GM21825 (cell line): Measurements from ENCODE around the gene STPG4.
"Not testable (repeated sequence)": the region's sequence is repeated elsewhere in the genome, so short reads cannot be mapped to it uniquely, and the experiment has no call there.

Experiments used
- ATAC-seq: cut with Tn5 transposase; IDR thresholded peaks from one replicate; pipeline ENCODE4 v1.9.1; 2021; ENCODE audit warnings: mild to moderate bottlenecking, moderate library complexity; ENCODE audit not compliant: unreplicated experiment

The STPG4 gene

DNA sequence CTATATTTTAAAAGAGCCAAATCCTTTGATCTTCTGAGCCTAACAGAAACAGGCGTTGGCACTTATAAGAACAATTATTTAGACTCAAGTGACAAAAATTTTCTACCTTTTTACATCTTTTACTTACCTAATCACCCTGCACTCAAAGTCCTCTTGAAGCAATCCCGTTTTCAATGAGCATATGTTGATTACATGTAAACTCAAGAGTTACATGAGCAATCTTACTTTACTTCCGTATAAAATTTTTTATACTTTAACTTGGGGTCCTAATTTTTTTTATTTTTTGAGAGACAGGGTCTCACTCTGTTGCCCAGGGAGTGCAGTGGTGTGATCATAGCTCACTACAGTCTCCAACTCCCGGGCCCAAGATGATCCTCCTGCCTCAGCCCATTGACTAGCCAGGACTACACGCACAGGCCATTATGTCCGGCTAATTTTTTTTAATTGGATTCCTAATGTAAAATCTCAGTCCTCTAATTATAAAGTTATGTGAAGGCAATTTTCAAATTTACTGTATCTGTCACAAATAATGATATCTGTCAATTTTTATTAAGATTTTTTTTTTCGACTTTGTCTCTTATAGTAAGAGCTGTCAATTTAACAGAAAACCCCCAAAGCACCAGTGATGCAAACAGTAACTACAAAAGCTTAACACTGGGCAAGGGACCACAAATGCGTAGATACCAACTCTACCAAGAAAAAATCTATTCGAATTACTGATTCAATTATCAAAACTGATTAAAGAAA lies 19.1 kb upstream of the STPG4 start:
- no peak for ATAC-seq

DNA sequence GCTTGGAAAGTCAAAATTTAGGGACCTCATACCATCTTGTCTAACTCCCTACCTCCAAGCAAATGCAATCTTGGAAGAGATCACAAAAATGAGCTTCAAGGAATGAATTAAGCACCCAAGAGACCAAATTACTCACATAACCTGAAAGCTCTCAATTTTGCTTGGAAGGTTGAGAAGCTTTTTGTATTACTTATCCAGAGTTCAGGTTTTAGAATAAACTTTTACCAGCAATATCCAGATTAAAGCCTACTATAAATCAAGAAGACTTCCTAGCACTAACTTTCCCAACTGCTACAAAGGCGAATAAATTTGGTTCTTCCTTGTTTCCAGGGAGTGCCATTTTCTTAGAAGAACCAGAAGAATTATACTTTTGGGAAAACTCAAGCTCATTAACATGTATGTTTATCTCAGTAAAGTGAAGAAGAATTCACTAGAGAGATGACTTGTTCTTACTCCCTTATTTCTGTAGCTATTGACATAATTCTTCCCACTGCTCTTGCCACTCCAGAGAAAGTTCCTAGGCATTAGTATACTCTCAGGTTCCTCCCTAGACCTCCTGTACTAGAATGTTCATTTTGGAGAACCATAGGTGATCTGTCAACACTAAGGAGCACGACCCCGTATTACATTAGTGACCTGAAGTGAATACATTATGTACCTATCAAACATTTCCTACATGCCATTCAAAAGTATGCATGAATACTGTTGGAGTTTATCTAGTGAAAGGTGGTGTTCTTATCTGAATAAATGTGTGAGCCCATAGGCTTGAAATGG lies 18.0 kb upstream of the STPG4 start:
- ATAC-seq: no peak

DNA sequence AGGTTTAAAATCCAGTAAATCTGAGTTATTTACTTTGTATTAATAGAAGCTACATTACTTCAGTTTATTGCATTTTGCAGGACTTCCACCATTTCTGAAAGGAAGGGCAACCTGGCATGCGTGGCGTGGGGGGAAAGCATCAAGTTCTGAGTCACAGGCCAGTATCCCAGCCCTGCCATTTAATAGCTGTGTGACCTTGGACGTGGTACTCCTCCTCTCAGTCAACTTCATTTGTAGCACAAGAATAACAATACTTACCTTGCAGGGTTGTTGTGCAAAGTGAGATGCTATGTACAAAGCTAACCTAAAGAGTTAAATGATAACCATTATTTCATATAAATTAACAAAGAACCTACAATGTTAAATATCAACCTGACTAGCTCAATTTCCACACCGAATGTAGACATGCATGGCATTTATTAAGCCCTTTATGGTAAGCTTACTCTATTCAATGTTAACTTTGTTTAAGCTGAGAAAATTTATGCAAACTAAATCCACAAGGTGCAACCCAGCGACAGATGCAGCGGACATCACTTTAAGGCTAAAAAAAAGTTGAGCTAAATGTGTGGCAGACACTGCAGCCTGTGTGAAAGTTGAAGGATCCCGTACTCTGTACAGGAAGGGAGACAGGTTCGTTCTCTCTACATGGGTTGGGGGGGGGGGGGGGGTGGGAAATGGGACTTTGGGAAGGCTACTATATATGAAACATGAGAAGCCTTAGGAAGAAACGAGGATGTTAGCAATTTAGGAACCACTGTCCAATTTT lies 17.2 kb upstream of the STPG4 start:
- ATAC-seq: no peak

DNA sequence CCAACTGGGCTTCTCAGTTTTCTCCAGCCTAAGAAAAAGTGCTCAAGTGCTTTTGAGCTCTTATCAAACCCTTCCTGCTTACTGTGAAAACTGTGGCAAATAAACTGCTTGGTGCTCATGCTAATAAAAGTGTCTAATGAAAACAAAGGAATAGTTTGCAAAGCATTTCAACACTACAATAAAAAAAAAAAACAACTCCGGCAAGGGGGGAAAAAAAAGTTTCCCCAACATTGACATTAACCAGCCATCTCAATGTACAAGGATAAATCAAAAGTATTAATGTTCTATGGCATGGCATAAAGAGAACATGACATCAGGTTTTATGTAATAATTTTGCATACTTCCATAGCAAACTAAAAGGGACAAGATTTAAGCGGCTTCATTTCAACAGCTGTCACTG lies 14.7 kb upstream of the STPG4 start:
- ATAC-seq: no peak

DNA sequence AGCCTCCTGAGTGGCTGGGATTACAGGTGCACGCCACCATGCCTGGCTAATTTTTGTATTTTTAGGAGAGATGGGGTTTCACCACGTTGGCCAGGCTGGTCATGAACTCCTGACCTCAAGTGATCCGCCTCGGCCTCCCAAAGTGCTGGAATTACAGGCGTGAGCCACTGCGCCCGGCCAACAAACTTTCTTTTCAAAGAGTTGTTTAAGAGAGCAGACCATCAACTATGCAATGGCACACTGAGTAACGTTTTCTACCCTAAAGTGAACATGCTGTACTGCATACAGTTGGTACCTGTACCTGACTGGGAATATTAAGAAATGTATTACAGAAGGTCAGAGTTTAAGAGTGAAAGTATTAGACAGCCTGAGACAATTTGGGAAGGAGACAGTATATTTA lies 13.8 kb upstream of the STPG4 start:
- ATAC-seq: not testable (repeated sequence)

DNA sequence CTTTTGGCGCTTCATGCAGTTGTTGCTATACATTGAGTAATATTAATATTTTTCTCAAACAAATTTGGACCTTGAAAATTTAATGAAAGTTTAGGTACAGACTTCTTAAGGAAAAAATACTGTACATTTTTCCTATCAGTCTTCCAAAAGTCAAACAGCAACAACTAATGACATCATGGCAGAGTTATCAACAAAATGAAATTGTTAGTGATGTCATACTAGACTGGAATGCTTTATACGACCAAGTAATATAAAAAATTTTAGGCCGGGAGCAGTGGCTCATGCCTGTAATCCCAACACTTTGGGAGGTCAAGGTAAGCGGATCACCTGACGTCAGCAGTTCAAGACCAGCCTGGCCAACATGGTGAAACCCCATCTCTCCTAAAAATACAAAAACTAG lies 12.0 kb upstream of the STPG4 start:
- ATAC-seq: no peak

DNA sequence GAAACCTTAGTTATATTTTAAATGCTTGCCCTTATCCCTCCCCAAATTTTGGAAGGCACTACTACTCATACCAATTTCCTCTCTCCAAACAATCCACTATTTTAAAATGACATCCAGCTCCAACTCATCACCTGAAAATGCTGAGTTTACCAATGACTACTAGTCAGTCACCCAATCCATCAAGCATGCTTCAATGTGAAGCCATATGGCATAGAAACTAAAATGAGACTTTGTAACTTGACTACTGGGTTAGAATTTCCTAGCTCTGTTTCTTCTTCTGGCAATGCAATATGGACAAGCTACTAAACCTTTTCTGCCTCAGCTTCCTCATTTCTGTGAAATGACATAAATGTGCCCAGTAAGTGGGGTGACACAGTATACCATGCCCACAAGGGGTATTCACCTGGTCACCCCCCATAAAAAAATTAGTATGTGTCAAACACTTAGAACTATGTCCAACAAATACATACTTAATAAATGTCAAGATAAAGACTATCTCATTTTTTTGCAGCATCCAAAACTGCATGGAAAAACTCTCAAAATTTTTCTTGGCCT lies 10.0 kb upstream of the STPG4 start:
- no peak for ATAC-seq

DNA sequence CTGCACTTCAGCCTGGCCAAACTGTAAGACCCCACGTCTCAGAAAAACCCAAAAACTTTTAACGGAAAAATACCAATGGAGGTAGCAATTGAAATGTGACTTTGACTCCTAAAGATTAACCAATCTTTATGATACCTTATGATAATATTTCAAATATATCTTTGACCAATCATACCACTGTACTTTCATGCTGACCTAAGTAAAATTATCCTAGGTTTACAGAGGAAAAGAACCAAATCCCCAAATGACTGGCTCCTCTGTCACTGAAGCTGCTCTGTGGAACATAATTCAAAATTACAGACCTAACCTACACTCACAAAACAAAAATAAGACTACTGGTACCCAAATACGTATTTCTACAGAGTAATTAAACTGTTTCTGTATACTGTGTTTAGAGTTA lies 7.7 kb upstream of the STPG4 start:
- ATAC-seq: no peak

DNA sequence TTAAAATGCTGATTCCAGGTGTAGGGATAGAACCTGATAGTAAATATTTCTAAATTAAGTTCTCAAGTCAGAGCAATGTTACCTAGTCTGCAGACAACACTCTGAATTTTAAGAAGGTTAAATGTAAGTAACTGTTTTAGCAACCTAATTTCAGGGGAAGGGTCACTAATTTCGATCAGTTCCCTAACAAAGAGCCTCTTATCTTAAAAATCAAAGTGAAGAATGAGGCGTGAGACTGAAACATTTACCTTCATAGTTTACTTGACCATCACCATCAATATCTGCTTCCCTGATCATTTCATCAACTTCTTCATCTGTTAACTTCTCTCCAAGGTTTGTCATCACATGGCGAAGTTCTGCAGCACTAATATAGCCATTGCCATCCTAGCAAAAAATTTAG lies 6.4 kb upstream of the STPG4 start:
- ATAC-seq: no peak

DNA sequence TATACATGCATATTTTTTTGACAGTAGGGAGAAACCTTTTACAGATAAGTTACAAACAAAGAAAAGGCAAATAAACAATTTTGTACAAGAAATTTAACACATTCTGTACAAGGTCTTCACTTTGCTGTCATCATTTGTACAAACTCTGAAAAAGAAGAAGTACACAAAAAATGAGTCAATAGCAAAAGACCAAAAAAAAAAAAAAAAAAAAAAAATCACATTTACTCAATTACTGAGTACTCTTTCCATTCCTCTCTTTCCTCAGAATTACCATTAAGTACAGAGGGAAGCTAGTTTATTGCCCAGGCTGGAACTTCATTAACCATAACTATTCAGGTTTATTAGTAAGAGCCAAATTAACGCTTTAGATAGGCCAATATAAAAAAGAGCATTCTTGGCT lies 5.6 kb upstream of the STPG4 start:
- no peak for ATAC-seq

DNA sequence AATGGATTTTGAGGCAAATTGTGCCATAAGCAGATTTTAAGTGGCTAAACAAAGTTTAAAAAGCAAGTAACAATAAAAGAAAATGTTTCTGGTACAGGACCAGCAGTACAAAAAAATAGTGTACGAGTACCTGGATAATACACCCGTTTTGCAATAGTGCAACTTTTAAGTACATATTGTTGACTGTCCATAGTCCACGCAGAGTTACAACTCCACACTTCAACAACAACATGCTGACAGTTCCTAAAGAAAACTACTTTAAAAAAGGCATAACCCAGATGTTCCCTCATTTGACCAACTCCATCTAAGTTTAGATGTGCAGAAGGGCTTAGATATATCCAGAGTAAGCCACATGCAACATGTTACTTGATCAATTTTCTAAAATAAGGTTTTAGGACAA lies 5.1 kb upstream of the STPG4 start:
- no peak for ATAC-seq

DNA sequence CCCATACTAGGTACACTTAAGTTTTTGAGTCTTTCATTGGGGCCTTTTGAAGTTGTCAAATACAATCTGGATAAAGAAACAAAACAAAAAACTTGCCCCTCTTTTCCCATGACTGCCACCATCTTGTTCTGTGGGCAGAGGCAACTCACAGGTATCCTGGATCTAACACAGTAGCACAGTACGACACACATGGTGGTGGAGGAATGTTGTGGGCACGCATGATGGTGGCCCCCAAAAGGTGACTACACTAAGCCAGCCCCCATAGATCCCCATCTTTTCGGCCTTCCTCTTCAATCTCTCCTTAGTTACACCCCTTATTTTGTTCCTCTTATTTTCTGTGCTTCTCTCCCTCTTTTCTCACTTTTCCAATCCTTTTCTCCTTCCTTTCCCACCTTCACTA lies 4.5 kb upstream of the STPG4 start:
- ATAC-seq: no peak

DNA sequence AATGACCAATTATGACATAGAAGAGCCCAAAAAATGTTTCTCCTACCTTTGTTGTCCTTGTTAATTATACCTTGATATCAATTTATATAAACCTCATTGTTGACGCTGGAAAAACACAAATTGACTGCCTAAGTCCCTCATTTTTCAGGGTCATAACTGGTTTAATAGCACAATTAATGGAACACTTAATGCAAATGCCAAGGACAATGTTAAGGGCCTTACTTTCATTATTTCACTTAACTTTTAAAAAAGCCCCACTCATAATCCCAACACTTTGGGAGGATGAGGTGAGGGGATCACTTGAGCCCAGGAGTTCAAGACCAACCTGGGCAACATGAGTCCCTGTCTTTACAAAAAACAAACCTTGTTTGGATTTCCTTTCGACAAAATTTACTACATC lies 3.5 kb upstream of the STPG4 start:
- no peak for ATAC-seq

DNA sequence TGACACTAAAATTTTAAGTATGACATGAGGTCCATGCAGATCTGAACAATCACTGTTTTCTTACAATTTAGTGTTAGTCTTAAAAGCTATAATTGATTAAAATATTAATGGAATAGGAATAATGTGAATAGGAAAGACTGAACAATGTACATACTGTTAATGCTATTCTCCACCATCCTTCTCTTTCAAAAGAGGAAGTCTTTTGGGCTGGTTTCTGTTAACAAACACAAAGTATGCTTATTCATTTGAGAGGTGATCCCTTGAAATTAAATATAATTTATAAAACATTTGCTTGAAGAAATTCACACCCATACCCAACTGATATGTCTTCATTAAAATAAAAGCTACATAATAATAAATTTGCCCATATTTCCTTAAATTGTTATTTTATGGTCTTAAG lies 2.3 kb downstream of the STPG4 start:
- ATAC-seq: no peak

DNA sequence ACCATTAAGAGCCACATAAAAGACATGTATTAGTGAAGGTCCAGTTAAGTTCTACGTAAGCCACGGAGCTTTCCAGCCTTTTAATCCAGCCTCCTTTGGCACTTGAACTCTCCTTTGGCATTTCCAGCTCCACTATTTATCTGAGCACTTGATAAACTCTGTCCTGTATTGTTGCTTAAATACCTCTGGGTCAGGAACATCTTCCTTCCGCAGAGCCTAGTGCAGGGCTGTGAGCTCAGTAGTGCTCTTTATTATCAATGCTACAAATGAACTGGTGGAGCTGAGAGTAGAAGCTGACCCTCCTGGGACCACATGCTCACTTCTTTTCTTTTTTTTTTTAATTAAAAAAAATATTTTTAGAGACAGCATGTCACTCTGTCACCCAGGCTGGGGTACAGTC lies 4.9 kb downstream of the STPG4 start:
- ATAC-seq: no peak

DNA sequence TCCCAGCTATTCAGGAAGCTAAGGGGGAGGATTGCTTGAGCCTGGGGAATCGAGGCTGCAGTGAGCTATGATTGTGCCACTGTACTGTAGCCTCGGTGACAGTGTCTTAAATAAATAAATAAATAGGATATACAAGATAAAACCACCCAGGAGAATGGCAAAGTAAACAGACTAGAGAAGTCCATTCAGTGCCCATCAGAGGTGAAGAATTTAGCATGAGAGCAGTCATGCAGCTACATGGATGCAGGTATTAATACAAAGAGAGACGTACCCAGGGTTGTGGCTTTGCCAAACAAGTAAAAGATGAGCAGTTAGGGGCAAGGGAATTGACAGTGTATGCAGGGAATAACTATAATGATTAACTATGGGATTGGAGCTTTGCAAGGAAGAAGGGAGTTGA lies 8.1 kb downstream of the STPG4 start:
- ATAC-seq: no peak

DNA sequence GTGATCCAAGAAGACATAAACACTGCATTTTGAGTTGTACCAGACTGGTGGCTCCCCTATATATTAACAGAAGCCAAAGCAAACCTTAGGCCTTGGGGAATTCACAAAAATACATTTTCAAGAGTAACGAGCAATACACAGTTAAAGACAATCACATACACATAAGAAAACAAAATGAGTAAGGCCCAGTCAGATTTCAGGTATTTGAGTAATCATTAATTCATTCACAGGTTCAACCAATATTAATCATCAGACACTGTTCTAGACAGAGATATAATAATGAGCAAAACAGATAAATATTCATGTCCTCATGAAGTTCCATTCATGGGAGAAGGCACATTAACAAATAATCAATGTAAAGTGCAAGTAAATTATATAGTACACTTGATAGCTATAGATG lies 9.6 kb downstream of the STPG4 start:
- no peak for ATAC-seq

DNA sequence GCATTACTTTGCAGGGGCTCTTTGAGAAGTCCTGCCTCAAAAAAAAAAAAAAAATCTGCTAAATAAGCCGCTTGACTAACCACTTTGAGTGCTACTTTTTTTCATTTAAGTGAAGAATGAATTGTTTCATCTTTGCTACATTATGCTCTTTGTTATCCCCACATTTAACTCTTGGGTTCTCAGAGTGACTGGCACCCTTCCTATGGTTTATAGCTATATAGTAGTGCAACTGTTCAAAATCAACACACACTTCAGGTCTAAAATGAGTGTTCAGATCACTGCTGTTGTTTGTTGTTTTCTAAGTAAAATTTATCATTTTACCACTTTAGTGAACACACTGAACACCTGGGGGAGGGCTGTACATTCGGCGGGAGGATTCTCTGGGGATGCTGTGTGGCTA lies 13.6 kb downstream of the STPG4 start:
- ATAC-seq: no peak

DNA sequence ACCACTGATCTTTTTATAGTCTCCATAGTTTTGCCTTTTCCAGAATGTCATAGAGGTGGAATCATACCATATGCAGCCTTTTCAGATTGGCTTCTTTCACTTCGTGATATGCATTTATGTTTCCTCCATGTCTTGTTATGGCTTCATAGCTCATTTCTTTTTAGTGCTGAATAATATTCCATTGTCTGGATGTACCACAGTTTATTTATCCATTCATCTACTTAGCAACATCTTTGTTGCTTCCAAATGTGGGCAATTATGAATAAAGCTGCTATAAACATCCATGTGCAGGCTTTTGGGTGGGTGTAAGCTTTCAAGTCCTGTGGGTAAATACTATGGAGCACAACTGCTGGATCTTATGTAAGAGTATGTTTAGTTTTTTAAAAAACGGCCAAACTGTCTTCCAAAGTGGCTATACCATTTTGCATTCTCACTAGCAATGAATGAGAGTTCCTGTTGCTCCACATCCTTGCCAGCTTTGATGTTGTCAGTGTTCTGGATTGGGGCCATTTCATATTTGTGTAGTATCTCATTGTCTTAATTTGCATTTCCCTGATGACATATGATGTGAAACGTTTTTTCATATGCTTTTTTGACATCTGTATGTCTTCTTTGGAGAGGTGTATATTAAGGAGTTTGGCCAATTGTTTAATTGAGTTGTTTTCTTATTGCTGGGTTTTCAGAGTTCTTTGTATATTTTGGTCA lies 20.6 kb downstream of the STPG4 start:
- no peak for ATAC-seq

DNA sequence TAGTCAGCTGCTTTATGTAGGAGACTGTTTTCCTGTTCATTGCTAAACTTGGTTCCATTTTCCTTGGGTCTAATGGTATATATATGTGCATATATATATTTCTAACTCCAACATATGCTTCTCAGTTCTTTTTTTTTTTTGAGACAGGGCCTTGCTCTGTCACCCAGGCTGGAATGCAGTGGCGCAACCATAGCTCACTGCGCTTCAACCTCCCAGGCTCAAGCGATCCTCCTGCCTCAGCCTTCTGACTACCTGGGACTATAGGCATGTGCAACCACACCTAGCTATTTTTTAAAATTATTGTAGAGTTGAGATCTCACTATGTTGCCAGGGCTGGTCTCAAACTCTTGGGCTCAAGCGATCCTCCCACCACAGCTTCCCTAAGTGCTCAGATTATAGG lies 22.1 kb downstream of the STPG4 start:
- no peak for ATAC-seq

DNA sequence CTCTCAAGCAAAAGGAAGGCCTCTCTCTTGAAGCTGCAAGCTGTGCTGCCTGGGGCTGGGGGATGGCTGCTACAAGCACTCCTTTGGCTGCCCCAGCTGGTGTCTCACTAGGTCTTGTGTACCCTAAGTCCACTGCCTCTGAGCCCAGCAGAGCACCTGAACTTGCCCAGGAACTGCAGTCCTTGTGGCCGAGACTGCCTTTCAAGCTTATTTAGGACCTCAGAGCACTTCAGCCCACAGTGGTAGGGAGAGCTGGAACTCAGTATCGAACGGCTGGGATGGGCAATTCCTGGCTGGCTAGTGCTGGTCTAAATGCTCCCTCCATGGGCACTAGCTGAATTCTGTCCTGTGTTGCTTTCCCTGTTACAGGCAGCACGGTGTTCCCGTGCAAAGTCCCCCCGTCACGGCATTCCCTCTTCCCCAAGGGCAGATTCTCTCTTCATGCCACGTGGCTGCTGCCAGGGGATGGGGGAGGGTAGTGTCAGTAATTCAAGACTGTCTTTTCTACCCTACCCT lies 25.9 kb downstream of the STPG4 start:
- ATAC-seq: no peak
